IPS-20b (cell line): ENCODE data around the gene LRSAM1.

Experiments
- H3K27ac ChIP-seq: one replicate; pipeline ENCODE4 v1.5.1; 2013; ENCODE audit warnings: low read length
- H3K27me3 ChIP-seq: 2 replicates; pipeline ENCODE4 v1.6.1; 2013; ENCODE audit warnings: mild to moderate bottlenecking, low read length, inconsistent platforms; ENCODE audit not compliant: insufficient read depth
- H3K36me3 ChIP-seq: 2 replicates; pipeline ENCODE4 v1.6.1; 2013; ENCODE audit warnings: low read depth, mild to moderate bottlenecking, inconsistent platforms, low read length, moderate library complexity; ENCODE audit not compliant: insufficient read depth
- H3K4me1 ChIP-seq: 2 replicates; pipeline ENCODE4 v1.6.1; 2013; ENCODE audit warnings: mild to moderate bottlenecking, control low read depth, inconsistent platforms, low read length, moderate library complexity; ENCODE audit not compliant: insufficient read depth
- H3K4me3 ChIP-seq: 2 replicates; pipeline ENCODE4 v1.5.1; 2013; ENCODE audit warnings: mild to moderate bottlenecking, low read length, inconsistent platforms
- H3K9ac ChIP-seq: 2 replicates; pipeline ENCODE4 v1.6.1; 2013; ENCODE audit warnings: low read depth, mild to moderate bottlenecking, inconsistent platforms, low read length, moderate library complexity
- H3K9me3 ChIP-seq: 2 replicates; pipeline ENCODE4 v1.6.1; 2013; ENCODE audit warnings: mild to moderate bottlenecking, low read depth, low read length, inconsistent platforms; ENCODE audit not compliant: insufficient read depth

LRSAM1 gene

DNA sequence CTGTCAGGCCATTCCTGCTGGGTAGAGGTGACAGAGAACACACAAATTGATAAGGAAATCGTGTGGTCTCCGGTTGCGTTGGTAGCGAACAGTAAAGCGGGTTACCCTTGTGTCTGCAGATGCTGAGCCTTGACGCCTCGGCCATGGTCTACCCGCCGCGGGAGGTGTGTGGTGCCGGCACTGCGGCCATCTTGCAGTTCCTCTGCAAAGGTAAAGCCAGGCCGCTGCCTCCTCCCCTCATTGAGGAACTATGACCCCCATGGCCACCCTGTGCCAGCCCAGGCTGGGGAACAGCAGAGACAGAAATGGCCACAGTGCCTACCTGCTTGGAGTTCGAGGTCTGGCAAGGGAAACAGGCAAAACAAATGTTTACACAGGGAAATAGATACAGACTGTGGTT is 16.3 kb downstream of the LRSAM1 start:
- Histone ChIP-seq H3K9ac (no peak overlapping the region), H3K36me3 (peaks cover 15% of the 10 kb centered on the region), H3K9me3 (no peaks in the 10 kb centered on the region), H3K27ac (no peak overlapping the region), H3K4me1 (no peaks in the 10 kb centered on the region; the same call in 1 of the 2 replicates), H3K27me3 (no peaks in the 10 kb centered on the region), H3K4me3 (no peak overlapping the region)

DNA sequence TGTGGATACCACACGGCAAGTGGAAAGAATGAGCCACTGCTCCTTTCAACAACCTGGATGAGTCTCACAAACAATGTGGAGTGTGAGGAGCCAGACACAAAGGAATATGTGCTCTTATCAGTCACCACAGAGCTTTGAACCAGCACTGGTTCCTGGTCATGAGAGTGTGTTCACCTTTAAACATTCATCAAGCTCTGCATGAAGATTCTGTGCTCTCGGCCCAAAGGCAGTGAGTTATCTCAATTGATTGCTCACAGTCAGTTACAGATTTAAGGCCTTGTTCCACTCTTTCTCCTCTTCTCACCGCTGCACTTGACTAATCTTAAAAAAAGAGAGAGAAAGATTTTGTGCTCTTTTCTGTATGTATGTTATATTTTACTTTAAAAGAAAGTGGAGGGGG is 19.4 kb downstream of the LRSAM1 start:
- H3K27ac ChIP-seq, result no peak overlapping the region
- H3K36me3 ChIP-seq, result peaks cover 14% of the 10 kb centered on the region
- no peaks in the 10 kb centered on the region; the same call in 1 of the 2 replicates for H3K4me1 ChIP-seq
- no peak overlapping the region for H3K4me3 ChIP-seq
- H3K9me3 ChIP-seq, result no peaks in the 10 kb centered on the region
- no peak overlapping the region for H3K9ac ChIP-seq
- no peaks in the 10 kb centered on the region for H3K27me3 ChIP-seq

DNA sequence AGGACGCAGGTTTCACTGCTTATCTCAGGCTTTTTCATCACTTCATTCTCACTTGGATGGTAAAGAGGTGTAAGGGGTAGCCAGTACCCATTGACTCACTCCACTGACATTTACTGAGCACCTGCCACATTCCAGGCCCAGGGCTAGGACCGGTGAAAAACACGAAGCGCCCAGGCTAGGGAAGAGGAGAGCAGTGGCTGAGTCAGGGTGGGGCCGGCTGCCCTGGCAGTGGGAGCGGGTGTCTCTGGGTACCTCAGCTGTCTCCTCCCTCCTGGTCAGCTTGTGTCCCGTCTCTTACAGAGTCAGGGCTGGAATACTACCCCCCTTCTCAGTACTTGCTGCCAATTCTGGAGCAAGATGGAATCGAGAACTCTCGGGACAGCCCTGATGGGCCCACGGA is 22.2 kb downstream of the LRSAM1 start:
- no peaks in the 10 kb centered on the region; the same call in 1 of the 2 replicates for H3K4me1 ChIP-seq
- H3K36me3 ChIP-seq, result peaks cover 18% of the 10 kb centered on the region
- no peak overlapping the region for H3K9ac ChIP-seq
- no peaks in the 10 kb centered on the region for H3K9me3 ChIP-seq
- H3K27ac ChIP-seq, result no peak overlapping the region
- H3K27me3 ChIP-seq, result no peaks in the 10 kb centered on the region
- H3K4me3 ChIP-seq, result no peak overlapping the region

DNA sequence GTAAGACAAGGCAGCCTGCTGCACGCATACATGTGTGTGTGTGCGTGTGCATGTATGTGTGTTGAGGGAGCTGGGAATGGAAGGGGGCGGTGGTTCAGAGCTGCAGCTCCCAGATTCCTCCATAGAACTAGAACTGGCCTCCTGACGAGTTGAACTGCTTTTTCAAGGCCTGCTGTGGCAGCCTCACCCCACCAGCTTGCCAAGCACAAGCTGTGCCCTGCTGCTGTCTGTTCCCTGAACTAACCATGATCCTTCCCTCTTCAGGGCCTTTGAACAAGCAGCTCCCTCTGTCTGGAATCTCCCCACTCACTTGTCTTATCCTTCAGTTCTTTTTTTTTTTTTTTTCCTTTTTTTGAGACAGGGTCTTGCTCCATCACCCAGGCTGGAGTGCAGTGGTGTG is 22.6 kb downstream of the LRSAM1 start:
- H3K27ac ChIP-seq, result no peak overlapping the region
- H3K27me3 ChIP-seq, result no peaks in the 10 kb centered on the region
- no peak overlapping the region for H3K9ac ChIP-seq
- no peaks in the 10 kb centered on the region; the same call in 1 of the 2 replicates for H3K4me1 ChIP-seq
- H3K36me3 ChIP-seq, result peaks cover 21% of the 10 kb centered on the region
- no peaks in the 10 kb centered on the region for H3K9me3 ChIP-seq
- no peak overlapping the region for H3K4me3 ChIP-seq

DNA sequence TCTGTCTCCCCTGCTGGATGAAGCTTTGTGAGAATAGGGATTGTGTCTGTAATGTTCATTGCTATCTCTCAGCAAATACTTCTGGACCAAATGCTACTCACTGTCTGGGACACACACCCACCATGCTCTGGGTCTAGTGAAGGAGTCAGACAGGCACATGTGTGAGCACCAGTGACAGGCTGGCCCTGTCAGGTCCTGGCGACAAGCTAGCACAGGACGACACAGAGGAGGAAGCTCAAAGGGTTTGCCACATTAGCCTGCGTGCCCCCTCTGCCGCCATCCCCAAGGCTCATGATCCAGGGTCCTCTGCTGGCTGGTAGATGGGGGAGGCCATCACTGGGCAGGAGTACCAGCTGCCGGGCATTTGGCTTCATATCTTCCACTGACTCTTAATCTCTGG is 23.3 kb downstream of the LRSAM1 start:
- Histone ChIP-seq H3K27me3 (no peaks in the 10 kb centered on the region), H3K9me3 (no peaks in the 10 kb centered on the region), H3K4me1 (no peaks in the 10 kb centered on the region; the same call in 1 of the 2 replicates), H3K9ac (no peak overlapping the region), H3K36me3 (peaks cover 26% of the 10 kb centered on the region), H3K4me3 (no peak overlapping the region), H3K27ac (no peak overlapping the region)

DNA sequence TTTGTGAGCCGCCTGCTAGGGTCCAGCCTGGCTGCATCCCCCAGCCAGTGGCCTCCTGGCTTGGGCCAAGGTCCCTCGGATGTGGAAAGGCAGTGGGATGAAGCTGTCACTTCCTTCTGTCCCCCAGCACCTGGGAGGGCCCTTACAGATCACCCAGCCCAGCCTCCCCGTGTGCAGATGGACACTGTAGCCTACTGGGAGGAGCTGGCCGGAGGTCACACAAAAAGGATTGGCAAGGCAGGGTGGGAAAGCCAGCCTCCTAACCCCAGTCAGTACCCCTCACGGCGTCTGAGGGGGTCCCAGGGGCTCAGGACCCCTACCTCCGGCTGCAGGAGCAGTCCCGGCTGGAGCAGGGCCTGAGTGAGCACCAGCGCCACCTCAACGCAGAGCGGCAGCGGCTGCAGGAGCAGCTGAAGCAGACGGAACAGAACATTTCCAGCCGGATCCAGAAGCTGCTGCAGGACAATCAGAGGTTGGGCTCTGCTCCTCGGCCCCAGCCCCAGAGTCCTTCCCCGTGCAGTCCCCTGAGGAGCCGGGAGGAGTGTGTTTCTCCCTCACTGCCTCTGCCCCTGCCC is 28.3 kb downstream of the LRSAM1 start:
- H3K9me3 ChIP-seq, result no peaks in the 10 kb centered on the region
- no peaks in the 10 kb centered on the region for H3K27me3 ChIP-seq
- H3K27ac ChIP-seq, result no peak overlapping the region
- no peaks in the 10 kb centered on the region for H3K4me1 ChIP-seq
- no peak overlapping the region for H3K4me3 ChIP-seq
- no peak overlapping the region for H3K9ac ChIP-seq
- peaks cover 39% of the 10 kb centered on the region for H3K36me3 ChIP-seq

DNA sequence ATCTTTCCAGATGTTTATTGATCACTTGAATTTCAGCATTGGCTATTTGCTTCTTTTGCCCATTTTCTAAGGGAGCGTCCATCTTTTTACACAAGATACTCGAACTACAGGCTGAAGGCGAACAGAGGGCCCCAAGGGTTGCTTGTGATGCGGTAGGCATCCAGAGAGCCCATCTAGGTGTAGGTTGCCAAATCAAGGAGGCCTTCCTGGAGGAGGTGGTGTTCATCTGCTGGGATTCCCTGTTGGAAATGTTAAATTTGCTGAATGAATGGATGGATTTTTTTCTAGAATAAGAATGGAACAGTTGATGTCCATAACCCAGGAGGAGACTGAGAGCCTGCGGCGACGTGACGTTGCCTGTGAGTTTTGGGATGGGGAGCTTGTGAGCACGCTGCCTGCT is 31.4 kb downstream of the LRSAM1 start:
- H3K4me3 ChIP-seq, result no peak overlapping the region
- no peak overlapping the region for H3K9ac ChIP-seq
- no peaks in the 10 kb centered on the region for H3K27me3 ChIP-seq
- no peak overlapping the region for H3K27ac ChIP-seq
- H3K4me1 ChIP-seq, result no peaks in the 10 kb centered on the region
- no peaks in the 10 kb centered on the region for H3K9me3 ChIP-seq
- H3K36me3 ChIP-seq, result peaks cover 43% of the 10 kb centered on the region

DNA sequence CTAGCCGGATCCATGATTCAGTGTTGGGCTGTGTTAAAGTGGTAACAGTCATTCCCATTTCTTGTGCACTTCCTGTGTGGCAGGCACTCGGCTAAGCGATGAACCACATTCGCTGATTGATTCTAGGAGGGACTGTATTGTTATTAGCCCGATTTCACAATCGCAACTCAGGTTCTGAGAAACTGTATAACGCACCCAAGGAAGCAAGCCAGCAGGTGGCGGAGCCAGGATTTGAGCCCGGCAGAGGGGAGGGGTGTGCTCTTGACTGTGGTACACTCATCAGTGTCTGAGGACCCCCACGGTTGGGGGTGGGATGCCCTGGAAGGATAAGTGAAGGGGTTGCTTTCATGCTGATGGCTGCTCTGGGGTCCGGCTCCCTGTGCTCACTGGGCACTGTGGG is 34.7 kb downstream of the LRSAM1 start:
- Histone ChIP-seq H3K36me3 (peaks cover 26% of the 10 kb centered on the region), H3K27me3 (no peaks in the 10 kb centered on the region), H3K27ac (no peak overlapping the region), H3K4me1 (no peaks in the 10 kb centered on the region), H3K9me3 (no peaks in the 10 kb centered on the region), H3K4me3 (no peak overlapping the region), H3K9ac (no peak overlapping the region)

DNA sequence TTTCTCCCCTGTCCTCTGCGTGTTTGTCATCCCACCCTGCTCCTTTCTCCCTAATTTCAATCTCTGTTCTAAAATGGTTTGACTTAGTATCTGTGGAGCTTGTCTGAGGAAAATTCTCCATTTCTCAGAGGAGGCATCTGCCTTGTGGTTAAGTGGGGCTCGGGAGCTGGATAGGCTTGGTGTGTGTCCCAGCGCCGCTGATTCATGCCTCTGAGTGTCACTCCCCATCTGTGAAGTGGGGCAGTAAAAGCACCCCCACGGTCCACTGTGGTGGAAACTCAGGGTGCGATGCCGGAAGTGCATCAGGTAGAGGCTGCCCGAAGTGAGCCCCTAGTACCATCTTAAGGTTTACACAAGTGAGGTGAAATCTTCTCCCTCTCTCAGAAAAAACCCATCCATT is 37.6 kb downstream of the LRSAM1 start:
- H3K9me3 ChIP-seq, result no peaks in the 10 kb centered on the region
- H3K36me3 ChIP-seq, result peaks cover 34% of the 10 kb centered on the region
- H3K9ac ChIP-seq, result no peak overlapping the region
- H3K27me3 ChIP-seq, result no peaks in the 10 kb centered on the region
- H3K4me1 ChIP-seq, result no peaks in the 10 kb centered on the region
- H3K27ac ChIP-seq, result no peak overlapping the region
- H3K4me3 ChIP-seq, result no peak overlapping the region

DNA sequence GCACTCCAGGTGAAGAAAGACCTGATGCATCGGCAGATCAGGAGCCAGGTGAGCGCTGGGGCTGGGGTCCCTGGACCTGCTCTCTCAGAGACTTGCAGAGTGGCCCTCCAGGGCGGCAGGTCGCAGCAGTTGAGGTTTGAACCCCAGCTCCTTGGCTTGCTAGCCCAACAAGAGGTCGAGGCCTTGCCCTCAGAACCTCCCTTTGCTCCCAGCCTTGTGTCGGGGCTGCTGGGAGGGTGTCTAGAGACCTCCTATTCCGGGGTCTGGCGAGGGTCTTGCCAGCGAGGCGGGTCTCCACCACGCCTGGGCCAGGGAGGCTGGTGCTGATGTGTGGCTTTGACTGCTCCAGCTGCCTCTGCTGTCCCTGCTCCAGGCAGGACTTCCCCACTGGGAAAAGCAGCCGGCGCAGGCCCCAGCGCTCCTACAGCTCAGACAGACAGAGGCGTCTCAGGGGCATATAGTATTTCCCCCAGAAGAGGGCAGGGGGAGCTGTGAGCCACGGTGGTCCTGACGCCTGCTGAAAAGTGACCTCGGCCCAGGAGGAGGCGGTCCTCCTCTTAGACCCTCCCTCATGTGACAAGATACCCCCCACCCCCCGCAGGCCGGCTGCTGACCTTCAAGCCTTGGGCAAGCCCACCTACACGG is 38.3 kb downstream of the LRSAM1 start:
- Histone ChIP-seq H3K9me3 (no peaks in the 10 kb centered on the region), H3K4me1 (no peaks in the 10 kb centered on the region), H3K27me3 (no peaks in the 10 kb centered on the region), H3K4me3 (no peak overlapping the region), H3K36me3 (peaks cover 39% of the 10 kb centered on the region), H3K27ac (no peak overlapping the region), H3K9ac (no peak overlapping the region)

DNA sequence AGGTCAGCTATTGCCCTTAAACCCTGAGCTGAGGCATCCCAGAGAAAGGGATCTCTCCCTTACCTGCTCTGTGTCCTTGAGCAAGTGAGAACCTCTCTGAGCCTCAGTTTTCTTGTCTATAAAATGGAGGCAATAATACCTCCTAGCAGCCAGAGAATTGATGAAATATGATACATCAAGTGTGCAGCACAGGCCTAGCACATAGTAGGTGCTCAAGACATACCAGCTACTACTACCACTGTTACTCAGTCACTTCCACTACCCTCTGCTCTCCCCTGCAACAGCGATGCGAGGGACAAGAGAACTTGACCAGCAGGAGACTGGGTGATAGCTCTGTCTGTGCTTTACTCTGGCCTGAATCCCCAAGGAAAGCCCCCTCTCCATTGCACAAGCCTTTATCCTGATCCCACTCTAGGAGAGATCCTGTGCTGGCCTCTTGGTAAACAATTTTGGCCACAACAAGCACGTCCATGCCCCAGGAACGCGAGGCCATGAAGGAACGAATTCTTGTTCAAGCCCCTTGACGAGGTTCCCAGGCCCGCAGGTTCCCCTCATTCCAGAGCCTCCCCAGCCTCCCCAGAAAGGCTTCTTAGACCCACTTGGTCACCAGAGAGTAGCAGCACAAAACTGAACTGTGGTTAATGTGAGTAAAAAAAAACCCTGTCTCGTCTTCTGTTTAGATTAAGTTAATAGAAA is 39.4 kb downstream of the LRSAM1 start:
- peaks cover 40% of the 10 kb centered on the region for H3K36me3 ChIP-seq
- no peak overlapping the region for H3K4me3 ChIP-seq
- no peaks in the 10 kb centered on the region for H3K9me3 ChIP-seq
- no peaks in the 10 kb centered on the region for H3K27me3 ChIP-seq
- H3K4me1 ChIP-seq, result no peaks in the 10 kb centered on the region
- H3K27ac ChIP-seq, result no peak overlapping the region
- no peak overlapping the region for H3K9ac ChIP-seq

DNA sequence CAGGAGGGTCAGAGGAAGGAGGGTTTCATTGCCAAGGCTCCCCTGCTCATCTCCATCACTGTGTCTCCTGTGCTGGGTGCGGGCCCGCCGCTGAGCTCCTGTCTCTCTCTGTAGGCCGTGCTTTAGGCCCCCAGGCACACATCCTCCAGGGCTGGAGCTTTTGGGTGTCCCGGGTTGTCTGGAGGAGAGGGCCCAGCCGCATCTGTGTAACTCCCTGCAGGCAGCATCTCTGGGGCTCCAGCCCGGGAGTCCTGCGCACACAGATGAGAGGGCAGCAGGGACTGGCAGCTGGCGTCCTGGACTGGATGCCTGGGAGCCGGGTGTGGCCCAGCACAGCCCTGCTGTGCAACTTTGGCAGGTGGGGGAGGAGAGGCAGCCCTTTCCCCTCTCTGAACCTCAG is 40.2 kb downstream of the LRSAM1 start:
- no peak overlapping the region for H3K27ac ChIP-seq
- no peak overlapping the region for H3K9ac ChIP-seq
- no peaks in the 10 kb centered on the region for H3K27me3 ChIP-seq
- no peak overlapping the region for H3K4me3 ChIP-seq
- H3K4me1 ChIP-seq, result no peaks in the 10 kb centered on the region
- no peaks in the 10 kb centered on the region for H3K9me3 ChIP-seq
- peaks cover 43% of the 10 kb centered on the region for H3K36me3 ChIP-seq
